HG02884 (cell line): ENCODE results near the gene ENO1.

Experiments used
- ATAC-seq: cut with Tn5 transposase; IDR thresholded peaks from one replicate; pipeline ENCODE4 v1.9.1; 2021; ENCODE audit warnings: mild to moderate bottlenecking, moderate library complexity; ENCODE audit not compliant: unreplicated experiment

The ENO1 gene

GRCh38 chr1:8871965-8872399, 6.5 kb downstream of the ENO1 start:
- ATAC-seq: no peak

- no peak for ATAC-seq
These were observed 6.9 kb downstream of the ENO1 start for GRCh38 chr1:8871539-8871935.

GRCh38 chr1:8870616-8871538, 7.6 kb downstream of the ENO1 start:
- ATAC-seq: no peak

GRCh38 chr1:8870103-8870502, 8.4 kb downstream of the ENO1 start:
- ATAC-seq: no peak

- ATAC-seq: no peak
These were observed 10.5 kb downstream of the ENO1 start for GRCh38 chr1:8867878-8868567.

- ATAC-seq: no peak
These were observed 11.6 kb downstream of the ENO1 start for GRCh38 chr1:8866792-8867415.

- ATAC-seq: no peak
These were observed 12.2 kb downstream of the ENO1 start for GRCh38 chr1:8866173-8866791.

GRCh38 chr1:8864713-8865344, 13.7 kb downstream of the ENO1 start:
- no peak for ATAC-seq

GRCh38 chr1:8863794-8864233, 14.7 kb downstream of the ENO1 start:
- ATAC-seq: no peak

GRCh38 chr1:8863138-8863537, 15.3 kb downstream of the ENO1 start:
- ATAC-seq: no peak

- no peak for ATAC-seq
These were observed 16.0 kb downstream of the ENO1 start for GRCh38 chr1:8862528-8862927.

- ATAC-seq: no peak
These were observed 17.6 kb downstream of the ENO1 start for GRCh38 chr1:8860738-8861516.

GRCh38 chr1:8858888-8859706, 19.4 kb downstream of the ENO1 start:
- no peak for ATAC-seq

GRCh38 chr1:8858112-8858668, 20.3 kb downstream of the ENO1 start:
- ATAC-seq: no peak

- ATAC-seq: no peak
These were observed 21.6 kb downstream of the ENO1 start for GRCh38 chr1:8856689-8857412.

- no peak for ATAC-seq
These were observed 24.2 kb downstream of the ENO1 start for GRCh38 chr1:8854240-8854639.

- no peak for ATAC-seq
These were observed 27.4 kb downstream of the ENO1 start for GRCh38 chr1:8851060-8851459.
